ENCODE measurements around the gene COL26A1. TPM values are rescaled to one million over a fixed set of nuclear protein-coding genes. Genes with fewer than 3 reads are reported as not detected.

The COL26A1 gene
- total RNA-seq, 2 donors from 2014 or later: not detected

- no peak overlapping the region for H3K4me3 ChIP-seq
- H3K9me3 ChIP-seq: peaks cover 0 to 22% of the 10 kb centered on the region in 2 donors
- H3K4me1 ChIP-seq: peaks cover 0 to 3% of the 10 kb centered on the region in 2 donors
- H3K36me3 ChIP-seq: no peaks in the 10 kb centered on the region
- no peak for TF ChIP-seq CTCF (IDR thresholded peaks at IDR 0.05)
- no peak for DNase-seq (ENCODE audit: low spot score)
- no peaks in the 10 kb centered on the region for H3K27me3 ChIP-seq
- no peak overlapping the region for H3K27ac ChIP-seq
These were observed 50.3 kb downstream of the COL26A1 start for GRCh38 chr7:101412976-101413375.

GRCh38 chr7:101418694-101419093, 56.0 kb downstream of the COL26A1 start:
- no peaks in the 10 kb centered on the region for H3K9me3 ChIP-seq
- H3K4me3 ChIP-seq: no peak overlapping the region
- no peaks in the 10 kb centered on the region for H3K4me1 ChIP-seq
- no peak for DNase-seq (ENCODE audit: low spot score)
- no peaks in the 10 kb centered on the region for H3K36me3 ChIP-seq
- no peak overlapping the region for H3K27ac ChIP-seq
- no peak for TF ChIP-seq CTCF (IDR thresholded peaks at IDR 0.05)
- no peaks in the 10 kb centered on the region for H3K27me3 ChIP-seq

- TF ChIP-seq CTCF (IDR thresholded peaks at IDR 0.05): no peak
These were observed 57.2 kb downstream of the COL26A1 start for GRCh38 chr7:101419831-101420230.

GRCh38 chr7:101420436-101420835, 57.8 kb downstream of the COL26A1 start:
- Histone ChIP-seq H3K4me3 (no peak overlapping the region), H3K36me3 (no peaks in the 10 kb centered on the region), H3K27ac (no peak overlapping the region), H3K4me1 (no peaks in the 10 kb centered on the region), H3K9me3 (no peaks in the 10 kb centered on the region), H3K27me3 (no peaks in the 10 kb centered on the region)
- no peak for DNase-seq (ENCODE audit: low spot score)
- no peak for TF ChIP-seq CTCF (IDR thresholded peaks at IDR 0.05)

More at GRCh38 chr7:101419831-101420230, 57.2 kb downstream of the COL26A1 start:
- no peaks in the 10 kb centered on the region for H3K36me3 ChIP-seq
- no peaks in the 10 kb centered on the region for H3K27me3 ChIP-seq
- H3K4me1 ChIP-seq: no peaks in the 10 kb centered on the region
- no peak overlapping the region for H3K4me3 ChIP-seq
- DNase-seq (ENCODE audit: low spot score): no peak
- H3K9me3 ChIP-seq: no peaks in the 10 kb centered on the region
- H3K27ac ChIP-seq: no peak overlapping the region

- no peak for DNase-seq (ENCODE audit: low spot score)
- no peaks in the 10 kb centered on the region for H3K4me1 ChIP-seq
- no peaks in the 10 kb centered on the region for H3K27me3 ChIP-seq
- no peak overlapping the region for H3K4me3 ChIP-seq
- no peaks in the 10 kb centered on the region for H3K9me3 ChIP-seq
- no peaks in the 10 kb centered on the region for H3K36me3 ChIP-seq
- TF ChIP-seq CTCF (IDR thresholded peaks at IDR 0.05): no peak
- H3K27ac ChIP-seq: no peak overlapping the region
These were observed 59.9 kb downstream of the COL26A1 start for GRCh38 chr7:101422356-101423195.

All from right atrium auricular region (tissue), 2 donors.